Activated CD4-positive, alpha-beta T cell treated with anti-CD3 and anti-CD28 coated beads for 48 hours (primary cell): ENCODE results near the gene ST6GALNAC5.
A peak's percentile ranks its signal among the peaks of the same experiment; 100 is the strongest.
"Not testable (repeated sequence)": the region's sequence is repeated elsewhere in the genome, so short reads cannot be mapped to it uniquely, and the experiment has no call there.

Experiments used
- DNase-seq: peaks from one replicate; pipeline ENCODE4 v3.0.0-alpha.2; 2020

Gene ST6GALNAC5

GRCh38 chr1:76867342-76868130, at the start of gene ST6GALNAC5:
ST6GALNAC5 (plus strand) TSS chr1:76867480.
- peak; percentile 5 for DNase-seq

GRCh38 chr1:76820028-76820427, 47.3 kb upstream of the ST6GALNAC5 start:
- DNase-seq, result no peak

GRCh38 chr1:76822961-76823360, 44.3 kb upstream of the ST6GALNAC5 start:
- not testable (repeated sequence) for DNase-seq

- DNase-seq, result no peak
These were observed 43.2 kb upstream of the ST6GALNAC5 start for GRCh38 chr1:76824106-76824505.

DNA sequence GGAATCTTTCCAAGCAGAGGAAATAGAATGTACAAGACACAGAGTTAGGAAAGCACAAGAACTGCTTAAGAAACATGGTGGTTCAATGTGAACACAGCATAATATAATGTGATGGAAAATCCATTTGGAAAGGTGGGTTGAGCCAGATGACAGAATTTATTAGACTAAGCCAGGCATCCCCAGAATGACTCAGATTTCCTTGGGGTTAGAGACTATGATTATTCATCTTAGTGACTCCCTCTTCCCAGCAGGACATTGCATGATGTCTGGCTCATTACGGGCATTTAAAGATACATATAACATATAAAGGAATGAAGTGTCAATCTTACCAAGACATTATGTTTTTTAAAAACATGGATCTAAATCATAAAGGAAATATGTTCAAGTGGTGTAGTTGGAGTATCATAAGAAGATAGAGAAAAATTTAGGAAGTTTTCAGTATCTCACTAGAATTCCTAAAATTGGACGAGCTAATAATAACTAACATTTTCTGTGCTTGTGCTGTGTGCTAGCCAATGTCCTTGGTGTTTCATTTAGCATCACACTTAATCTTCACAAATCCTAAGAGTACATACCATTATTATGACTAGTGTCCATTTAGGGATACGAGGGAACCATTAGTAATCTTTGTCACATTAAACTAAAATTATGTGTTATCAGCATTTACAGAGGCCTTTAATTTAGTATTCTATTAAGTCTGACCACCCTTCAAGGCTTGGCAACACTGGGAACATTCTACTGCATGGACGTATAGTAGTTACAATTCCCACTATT, 41.0 kb upstream of the ST6GALNAC5 start:
- DNase-seq, result no peak

GRCh38 chr1:76827066-76827465, 40.2 kb upstream of the ST6GALNAC5 start:
- no peak for DNase-seq

DNA sequence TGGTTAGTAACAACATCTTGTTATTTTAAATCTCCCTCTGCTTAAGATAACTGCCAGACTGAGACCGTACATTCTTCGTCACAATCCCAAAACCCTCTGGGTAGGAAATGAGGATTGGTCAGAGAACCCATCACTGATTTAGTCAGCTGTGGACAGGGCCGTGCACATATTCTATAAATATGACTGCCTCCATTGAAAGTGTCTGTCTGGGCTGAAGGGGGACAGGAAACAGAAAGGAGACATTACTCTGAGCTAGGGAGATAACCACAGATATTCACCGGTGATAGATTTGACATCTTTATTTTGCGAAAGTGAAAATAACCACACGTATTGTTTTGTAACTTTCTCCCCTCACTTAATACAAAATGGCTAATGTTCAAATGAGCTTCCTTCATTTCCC, 36.9 kb upstream of the ST6GALNAC5 start:
- no peak for DNase-seq

GRCh38 chr1:76832521-76832920, 34.8 kb upstream of the ST6GALNAC5 start:
- DNase-seq, result no peak

DNA sequence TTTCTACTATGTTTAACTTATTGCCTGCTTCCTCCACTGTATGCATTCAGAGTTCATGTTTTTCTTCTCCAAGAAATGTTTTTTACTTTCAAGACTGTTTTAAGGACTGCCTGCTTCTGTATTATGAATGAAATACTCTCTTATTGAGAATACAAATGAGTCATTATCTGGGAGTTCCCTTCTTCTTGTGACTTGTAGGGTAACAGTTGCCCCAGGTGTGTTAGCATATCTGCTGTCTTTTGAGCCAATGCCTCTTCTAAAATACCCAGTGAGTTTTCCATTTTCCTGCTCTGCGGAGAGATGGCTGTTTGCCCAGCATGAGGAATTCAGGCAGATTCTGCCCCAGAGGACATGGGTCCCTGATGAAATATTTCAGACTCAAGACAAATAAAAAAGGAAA, 34.1 kb upstream of the ST6GALNAC5 start:
- DNase-seq, result no peak

DNA sequence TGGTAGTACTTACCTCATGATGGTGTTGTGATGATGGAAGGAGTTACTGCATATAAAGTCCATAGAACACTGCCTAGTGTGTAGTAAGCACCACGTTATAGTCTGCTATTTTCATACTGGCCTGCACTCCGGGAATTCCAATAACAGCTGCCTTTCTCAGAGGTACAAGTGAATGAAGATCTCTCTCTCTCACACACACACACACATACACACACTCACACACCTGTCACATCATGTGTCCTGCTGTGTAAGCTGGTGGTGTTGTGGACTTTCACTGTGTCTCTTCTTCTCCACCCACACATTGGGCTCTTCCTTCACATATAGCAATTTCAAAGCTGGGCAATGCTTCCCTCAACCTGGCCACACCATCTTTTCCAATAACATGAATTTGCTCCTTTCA, 33.4 kb upstream of the ST6GALNAC5 start:
- no peak for DNase-seq

DNA sequence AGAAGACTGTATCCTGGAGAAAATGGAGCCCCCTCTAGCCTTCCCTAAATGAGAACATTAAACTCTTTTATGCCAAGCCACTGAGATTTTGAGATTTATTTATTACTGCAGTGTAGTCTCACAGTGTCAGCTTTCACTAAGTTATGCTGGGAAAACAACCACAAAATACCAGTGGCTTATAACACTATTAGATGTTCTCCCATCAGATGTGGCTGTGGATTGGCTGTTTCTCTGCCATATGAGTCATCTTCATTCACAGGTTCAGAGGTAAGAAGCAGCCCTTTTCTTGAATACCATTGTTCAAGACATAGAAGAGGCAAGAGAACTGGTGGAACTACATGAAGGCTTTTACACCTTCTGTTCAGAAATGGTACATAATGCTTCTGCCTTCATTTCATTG, 32.1 kb upstream of the ST6GALNAC5 start:
- DNase-seq, result no peak

- no peak for DNase-seq
These were observed 27.0 kb upstream of the ST6GALNAC5 start for GRCh38 chr1:76840278-76840677.

DNA sequence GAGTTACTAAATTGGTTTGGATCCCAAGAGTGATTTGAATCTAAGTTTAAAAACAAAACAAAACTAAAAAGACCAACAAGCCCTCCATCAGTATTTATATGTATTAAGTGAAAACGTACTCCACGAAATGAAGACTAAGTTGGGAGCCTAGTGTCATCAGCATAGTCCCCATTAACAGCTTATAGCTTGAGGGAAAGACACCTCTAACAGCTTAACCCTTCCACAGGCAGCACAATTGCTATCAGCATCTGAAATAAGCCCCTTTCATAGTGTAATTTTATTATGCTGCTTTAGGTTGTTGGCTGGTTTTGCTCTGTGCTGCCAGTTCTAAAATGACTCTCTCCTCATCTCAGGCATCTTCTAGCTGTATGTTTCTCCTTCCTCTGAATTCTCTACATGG, 25.8 kb upstream of the ST6GALNAC5 start:
- no peak for DNase-seq

- no peak for DNase-seq
These were observed 23.3 kb upstream of the ST6GALNAC5 start for GRCh38 chr1:76843821-76844464.

DNA sequence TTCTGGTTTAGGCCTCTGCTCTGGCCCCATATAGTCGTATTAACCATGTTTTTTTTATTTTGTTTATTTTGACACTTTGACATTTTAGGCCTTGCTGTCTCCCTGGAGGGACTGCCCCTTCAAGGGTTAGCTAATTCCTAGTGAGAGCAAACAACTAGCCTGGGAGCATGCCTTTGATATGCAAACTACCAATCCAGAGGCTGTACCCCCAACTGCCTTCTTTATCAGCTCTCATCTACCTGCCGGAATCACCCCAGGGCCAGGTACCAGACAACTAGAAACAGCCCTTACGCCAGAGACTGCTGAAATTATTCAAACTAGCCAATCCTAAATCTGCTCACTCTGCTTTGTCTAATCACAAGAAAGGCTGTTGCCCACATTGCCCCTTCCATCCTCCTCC, 13.0 kb upstream of the ST6GALNAC5 start:
- no peak for DNase-seq

GRCh38 chr1:76856104-76856503, 11.2 kb upstream of the ST6GALNAC5 start:
- no peak for DNase-seq

DNA sequence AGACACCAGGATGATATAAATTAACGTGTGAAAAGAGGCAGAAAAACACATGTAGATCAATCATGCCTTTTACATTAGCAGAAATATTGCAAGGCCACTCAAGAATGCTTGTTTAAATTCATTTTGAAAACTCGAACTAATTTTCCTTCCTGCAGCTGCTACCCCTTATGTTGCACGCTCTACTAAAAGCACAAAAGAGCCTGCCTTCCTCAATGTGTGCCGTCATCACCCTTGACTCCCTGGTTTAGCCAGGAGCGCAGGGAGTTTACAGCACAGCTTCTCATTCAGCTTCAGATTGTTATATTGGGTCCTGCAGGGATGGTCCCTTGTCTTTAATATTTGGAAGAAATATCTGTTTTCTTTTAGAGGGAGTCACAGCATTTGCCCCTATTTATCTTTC, 10.1 kb upstream of the ST6GALNAC5 start:
- DNase-seq, result no peak

GRCh38 chr1:76857973-76858372, 9.3 kb upstream of the ST6GALNAC5 start:
- no peak for DNase-seq

- no peak for DNase-seq
These were observed 6.1 kb upstream of the ST6GALNAC5 start for GRCh38 chr1:76861149-76861548.

GRCh38 chr1:76862447-76862846, 4.8 kb upstream of the ST6GALNAC5 start:
- DNase-seq, result no peak

- no peak for DNase-seq
These were observed 2.9 kb upstream of the ST6GALNAC5 start for GRCh38 chr1:76864383-76864782.

GRCh38 chr1:76865696-76866286, 1.5 kb upstream of the ST6GALNAC5 start:
- DNase-seq, result no peak

GRCh38 chr1:76866566-76866965, 714 bp upstream of the ST6GALNAC5 start:
- no peak for DNase-seq
